OCI-M1 (cell line): ENCODE measurements around the gene ABI3BP.
"Not testable (repeated sequence)": the region's sequence is repeated elsewhere in the genome, so short reads cannot be mapped to it uniquely, and the experiment has no call there.

Source experiments
- DNase-seq: peaks from one replicate; lab custom pipeline; 2025; lab: John Stamatoyannopoulos, UW

ABI3BP gene

DNA sequence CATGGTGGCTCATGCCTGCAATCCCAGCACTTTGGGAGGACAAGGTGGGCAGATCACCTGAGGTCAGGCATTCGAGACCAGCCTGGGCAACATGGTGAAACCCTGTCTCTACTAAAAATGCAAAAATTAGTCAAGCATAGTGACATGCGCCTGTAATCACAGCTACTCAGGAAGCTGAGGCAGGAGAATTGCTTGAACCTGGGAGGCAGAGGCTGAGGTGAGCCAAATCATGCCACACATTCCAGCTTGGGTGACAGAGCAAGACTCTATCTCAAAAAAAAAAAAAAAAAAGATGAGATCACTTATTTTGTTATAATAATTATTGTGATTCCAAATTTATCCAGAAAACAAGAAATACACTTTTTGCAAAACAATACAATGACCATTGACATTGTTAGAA lies 47.1 kb downstream of the ABI3BP start:
- not testable (repeated sequence) for DNase-seq

DNA sequence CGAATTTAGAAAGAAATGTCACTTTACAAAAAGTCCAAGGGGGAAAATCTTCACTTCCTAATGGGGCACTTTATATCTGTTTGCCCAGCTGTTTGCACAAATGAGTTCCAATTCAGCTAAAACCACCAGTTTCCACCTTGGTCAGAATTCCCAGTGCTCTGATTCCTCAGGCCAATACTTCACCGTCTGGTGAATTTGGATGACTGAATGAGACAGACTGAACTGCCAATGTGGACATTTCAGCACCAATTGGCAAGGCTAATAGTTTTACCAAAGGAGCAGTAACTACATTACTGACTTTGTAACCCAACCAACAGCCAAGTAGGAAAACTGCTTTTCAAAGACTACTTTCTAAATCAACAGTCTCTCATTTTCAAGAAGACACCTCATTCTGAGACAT lies 51.8 kb downstream of the ABI3BP start:
- DNase-seq, result no peak

DNA sequence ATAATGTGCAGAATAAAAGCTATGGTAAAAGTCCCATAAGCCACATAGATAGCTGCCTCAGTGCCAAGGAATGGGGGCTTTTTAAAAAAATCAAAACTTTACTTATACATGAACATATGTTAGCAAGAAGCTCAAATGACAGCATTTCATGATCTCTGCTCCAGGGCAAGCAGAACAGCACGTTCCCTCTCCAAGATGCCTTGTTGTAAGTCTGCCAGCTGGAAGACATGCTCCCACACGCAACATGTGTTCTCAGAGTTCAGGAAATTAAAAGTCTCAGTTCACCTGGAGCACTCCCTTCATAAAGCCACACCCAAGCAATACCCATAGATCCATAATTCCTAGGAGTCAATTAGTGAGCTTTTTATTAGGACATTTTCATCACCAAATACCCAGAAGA lies 52.2 kb downstream of the ABI3BP start:
- no peak for DNase-seq

DNA sequence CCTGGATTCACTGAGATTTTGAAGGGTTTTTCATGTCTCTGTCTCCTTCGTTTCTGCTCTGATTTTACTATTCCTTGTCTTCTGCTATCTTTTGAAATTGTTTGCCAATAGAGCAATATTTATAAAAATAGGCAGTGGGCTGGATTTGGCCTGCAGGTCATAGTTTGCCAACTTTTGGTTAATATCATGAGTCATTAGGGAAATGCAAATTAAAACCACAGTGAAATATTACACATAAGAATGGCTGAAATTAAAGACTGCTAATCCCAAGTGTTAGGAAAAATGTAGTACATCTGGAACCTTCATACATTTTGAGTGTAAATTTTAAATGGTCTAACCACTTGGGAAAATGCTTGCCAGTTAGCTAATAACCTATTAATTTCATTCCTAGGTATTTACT lies 56.3 kb downstream of the ABI3BP start:
- DNase-seq, result no peak

DNA sequence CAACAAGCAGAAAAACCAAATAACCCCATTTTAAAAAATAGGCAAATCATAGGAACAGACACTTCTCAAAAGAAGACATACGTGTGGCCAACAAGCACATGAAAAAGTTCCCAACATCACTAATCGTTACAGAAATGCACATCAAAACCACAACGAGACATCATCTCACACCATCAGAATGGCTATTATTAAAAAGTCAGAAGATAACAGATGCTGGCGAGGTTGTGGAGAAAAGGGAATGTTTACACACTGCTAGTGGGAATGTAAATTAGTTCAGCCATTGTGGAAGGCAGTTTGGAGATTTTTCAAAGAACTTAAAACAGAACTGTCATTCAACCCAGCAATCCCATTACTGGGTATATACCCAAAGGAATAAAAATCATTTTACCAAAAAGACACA lies 60.7 kb downstream of the ABI3BP start:
- no peak for DNase-seq

DNA sequence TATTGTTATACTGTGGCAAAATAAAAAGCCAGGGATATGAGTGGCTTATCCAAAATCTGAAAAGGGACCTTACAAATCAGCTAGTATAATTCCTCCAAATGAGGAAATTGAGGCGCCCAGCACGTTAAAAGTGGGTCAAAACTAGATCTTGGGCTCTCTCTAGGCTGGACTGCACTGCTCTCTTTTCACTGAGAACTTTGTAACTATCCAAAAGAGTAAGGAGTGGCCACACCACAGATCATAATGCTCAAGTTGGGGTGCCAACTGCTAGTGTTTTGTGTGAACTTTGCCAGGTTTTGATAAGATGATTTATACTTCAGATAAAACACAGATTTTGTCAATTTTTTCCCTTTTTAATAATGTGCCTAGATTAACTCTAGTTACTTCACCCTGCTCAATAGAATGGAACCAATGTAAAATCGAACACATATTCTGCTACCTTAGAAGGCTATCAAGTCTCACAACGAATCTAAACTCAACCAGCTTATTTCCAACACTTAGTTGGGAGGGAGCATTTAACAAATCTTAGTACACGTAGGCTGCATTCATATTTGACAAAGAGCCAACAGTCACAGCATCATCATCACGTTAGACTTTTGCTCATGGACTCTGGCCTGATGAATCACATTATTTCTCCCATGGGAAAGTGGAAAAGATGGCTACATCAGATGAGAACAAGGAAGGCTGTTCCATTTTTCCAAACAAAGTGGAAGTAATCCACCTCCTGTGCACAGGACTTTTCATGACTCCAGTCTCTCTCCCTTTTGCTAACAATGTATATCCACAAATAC lies 64.4 kb downstream of the ABI3BP start:
- DNase-seq, result no peak

DNA sequence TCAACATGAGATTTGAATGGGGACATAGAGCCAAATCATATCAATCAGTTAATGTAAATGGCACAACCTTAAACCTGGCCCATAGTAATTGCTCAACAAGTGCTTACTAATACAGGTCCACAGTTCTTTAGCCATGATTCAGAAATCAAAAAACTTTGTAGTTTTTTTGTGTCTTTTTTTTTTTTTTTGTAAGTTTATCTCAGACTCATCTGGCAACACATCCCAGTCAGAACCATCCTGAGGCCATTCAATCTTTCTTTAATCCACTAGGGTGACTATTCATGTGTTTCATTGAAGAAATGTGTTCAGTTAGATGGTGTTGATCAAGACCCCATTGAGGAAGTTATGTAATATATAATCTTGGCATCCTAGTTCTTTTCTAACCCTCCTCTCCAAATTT lies 65.4 kb downstream of the ABI3BP start:
- DNase-seq, result no peak

DNA sequence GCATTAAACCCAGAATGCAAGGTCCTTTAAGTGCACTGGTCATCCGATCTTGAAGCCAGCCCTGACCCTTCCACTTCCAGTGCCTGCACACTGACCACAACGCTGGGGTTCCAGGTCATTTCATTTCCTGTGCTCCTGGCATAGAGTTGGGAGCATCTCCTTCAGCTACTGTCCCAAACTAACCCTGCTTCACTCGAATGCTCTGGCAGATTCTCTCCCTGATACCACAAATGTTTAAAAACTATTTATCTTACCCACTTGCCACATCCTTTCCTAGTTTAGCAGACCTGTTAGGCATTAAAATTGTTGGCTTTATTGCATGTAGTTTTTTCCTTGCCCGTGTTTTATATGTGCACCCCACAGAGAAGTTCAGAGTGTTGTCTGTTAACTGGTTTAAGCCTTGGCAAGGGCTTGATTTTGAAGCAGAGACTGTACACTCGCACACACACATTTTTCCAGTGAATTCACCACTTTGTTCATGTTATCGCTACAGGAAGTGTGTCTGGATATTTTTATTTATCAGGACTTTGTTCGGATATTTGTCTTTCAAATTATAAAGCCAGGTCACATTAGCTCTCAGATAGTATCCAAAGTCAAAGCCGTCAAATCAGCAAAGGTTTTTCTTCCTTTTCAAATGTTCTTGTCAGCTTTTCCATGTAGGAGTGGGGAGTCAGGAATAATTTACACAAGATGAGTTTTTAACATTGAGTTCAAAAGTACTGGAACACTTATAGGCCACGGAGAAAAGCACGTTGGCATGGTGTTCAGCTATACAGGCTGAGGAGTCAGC lies 77.3 kb downstream of the ABI3BP start:
- DNase-seq, result no peak

DNA sequence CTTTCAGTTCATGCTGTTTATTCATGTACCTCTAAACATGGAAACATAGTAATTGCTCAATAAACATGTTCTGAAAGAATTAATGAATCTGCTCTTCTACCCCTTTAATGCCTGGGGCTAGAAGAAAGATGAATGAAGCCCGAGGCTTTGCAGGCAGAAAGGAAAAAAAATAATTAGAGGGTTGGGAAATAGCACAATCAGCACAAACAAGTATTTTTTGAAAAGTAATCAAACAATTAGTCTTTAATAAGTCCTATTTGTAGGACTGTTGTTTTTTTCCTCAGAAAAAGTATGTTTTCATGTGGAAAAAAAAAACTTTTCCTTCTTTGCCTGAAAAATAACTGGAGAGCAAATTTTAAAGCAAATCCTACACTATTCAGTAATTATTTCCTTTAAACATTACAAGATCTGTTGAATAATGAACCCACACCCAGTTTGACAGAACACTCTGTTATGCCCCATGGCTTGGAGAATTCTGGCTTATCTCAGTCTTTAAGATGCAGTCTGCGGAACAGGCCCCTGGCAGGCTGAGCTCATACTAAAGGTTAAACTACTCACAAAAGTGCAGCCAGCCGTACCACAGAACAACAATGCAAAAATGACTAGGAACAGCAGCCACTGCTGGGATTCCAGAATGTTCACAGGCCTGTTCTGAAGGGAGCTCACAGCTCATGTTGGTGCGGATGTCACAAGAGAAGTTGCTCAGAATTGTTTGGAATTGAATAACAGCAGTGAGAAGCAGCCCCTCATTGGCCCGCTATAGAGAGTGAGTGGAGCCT lies 79.2 kb downstream of the ABI3BP start:
- no peak for DNase-seq

DNA sequence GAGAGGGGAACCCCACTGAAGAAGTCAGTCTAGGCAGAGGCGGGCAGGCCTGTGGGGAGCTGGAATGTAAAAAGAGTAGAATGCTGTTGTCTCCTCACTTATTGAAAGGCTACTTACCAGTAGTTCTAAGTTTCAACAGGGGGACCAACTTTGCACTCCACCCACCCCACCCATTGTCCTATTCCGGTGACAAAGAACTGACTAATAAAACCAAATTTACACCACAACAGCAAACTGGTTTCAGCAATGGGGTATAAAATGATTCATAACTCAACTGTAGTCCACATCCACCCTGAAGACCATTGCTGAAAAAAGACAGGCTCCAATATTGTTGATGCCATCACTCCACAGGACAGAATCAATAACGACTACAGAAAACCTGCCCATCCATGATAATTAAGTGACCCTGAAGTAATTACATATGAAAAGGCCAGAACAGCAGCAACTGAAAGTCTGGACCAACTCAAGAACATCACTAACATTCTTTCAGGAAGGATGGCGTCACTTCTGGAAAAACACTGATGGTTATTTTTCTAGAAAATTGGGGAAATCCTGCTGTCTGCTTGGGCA lies 80.2 kb downstream of the ABI3BP start:
- DNase-seq, result no peak

DNA sequence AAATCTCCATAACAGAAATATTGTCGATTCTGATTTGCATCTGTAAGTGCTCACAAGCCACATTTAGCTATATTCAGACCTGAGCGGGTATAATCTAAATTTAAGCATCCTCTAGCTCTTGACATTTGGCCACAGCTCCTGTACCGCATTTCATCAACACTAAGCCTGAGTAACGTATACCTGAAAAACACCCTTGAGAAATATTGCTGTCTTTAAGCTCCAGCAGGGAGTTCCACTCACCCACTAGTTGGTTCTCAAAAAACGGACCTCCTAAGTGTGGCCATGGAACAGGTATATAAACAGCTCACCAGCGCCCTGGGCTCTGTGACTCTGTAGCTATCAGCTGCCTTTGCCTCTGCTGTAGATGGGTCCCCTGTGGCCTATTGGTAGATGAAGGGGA lies 80.7 kb downstream of the ABI3BP start:
- DNase-seq, result no peak

DNA sequence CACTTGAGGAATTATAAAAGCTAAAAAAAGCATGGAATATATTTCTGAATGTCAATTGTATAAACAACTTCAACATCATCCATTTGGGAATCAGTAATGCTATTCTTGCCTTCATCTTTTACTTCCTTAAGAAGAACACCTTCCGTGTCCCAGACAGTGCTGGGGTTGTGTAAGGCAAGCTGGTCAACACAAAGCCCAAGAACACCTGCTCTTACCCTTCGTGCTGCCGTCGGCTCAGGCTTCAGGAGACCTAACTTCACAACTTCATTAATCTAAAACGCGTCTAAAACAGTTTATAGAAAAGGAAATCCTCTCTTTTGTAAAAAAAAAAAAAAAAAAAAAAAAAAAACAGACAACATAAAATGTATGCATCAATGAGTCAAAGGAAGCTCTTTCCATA lies 81.3 kb downstream of the ABI3BP start:
- no peak for DNase-seq

DNA sequence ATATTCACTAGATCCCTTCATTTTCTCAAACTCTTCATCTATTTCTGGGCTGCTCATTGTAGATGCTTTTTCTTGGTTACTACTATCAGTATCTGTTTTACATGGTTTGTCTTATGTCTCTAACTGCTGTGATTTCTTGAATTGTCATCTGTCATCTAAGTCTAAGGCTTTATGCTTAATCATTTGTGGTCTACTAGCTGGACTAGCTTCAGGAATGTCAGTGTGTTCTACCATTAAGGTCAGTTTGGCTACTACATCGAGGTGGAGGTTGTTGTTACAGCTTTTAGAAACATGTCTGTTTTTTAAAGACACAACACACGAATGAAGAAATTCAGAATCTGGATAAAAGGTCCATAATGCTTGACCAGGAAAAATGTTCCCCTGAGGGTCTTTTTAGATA lies 82.2 kb downstream of the ABI3BP start:
- no peak for DNase-seq

DNA sequence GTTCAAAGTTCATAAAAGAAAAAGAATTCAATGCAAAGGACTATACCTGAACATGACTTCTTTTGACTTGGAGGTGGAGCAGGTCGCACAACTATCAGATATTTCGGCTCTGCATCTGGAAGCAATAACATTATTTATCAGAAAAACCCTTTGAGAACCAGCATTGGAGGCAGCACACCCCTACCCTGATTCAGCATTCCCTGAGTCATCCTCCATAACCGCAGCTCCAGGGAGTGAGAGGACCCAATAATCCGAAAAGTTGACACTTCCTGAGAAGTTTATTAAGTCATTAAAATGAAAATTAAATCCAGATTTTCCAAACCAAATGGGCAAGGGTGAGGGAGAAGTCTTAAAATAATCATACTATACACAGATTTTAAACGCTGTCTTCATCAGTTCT lies 90.6 kb downstream of the ABI3BP start:
- DNase-seq, result peak; percentile 27

DNA sequence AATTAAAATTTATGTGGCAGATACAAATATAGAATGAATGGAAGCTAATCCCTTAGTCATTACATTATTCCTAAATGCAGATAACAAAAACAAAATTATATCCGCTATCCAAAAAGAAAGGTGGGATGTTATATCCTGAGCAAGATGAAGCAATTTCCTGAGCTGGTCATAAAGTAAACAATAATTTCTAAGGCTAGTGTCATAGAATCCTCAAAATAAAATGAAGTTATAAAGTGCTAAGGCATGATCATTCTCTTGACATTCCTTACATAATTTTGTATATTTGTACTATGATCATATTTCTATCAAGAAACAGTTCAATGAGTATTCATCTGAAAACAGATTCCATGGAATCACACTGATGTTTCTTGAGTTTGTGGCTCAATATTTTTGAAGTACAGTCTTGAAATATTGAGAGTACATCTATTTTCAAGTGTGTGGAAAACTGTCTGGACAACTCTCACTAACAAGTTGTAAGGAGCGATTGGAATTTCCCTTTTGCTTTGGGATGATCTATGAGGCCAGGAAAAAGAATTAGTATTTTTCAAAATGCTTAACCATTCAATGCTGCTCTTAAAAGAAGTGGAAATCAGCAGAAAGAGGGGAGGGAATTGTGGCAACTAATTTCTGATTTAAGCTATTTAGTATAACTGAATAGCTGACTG lies 92.4 kb downstream of the ABI3BP start:
- DNase-seq, result no peak

DNA sequence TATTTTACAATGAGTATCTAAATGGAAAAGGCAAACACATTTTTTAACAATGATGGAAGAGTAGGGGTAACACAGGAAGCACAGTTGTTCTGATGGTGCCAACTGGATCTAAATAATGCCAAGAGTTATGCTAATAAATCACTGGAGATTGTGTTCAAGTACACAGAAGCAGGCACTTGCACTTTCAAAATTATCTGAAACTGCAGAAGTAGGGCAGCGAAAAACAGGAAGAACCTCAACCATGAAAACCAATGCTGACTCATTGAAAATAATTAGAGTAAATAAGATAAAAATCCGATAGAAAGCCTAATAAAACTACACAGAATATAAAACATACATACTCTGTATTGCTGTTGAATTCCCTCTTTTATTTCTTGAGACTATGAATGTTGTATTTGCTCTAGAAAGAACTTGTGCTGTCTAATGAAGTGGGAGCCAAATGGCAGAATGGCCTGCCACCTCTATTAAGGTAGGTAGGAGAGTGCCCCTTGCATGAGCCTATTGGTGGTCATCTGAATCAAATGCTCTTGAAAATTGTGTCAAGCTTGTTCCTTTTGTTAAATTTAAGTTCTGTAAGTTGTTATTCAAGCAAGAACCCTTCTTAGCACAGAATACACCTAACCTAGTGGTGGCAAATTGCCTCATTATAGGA lies 93.7 kb downstream of the ABI3BP start:
- DNase-seq, result peak; percentile 74

DNA sequence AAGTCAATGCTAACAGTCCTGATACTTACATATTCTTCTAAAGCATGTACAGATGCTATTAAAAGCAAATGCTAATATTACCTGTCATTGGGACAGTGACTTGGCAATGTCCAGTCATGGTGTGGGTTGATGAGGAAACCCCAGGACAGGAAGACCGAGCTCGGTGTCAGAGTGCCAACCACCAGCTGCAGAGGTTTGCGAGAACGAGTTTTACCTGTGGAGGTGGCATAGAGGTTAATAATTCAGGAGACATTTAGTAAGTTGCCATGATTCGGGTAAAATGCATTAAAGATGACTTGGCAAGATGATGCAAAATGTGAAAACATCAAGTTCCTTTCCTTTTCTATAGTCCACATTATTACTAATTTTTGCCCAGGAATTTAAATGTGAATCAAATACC lies 94.5 kb downstream of the ABI3BP start:
- no peak for DNase-seq

DNA sequence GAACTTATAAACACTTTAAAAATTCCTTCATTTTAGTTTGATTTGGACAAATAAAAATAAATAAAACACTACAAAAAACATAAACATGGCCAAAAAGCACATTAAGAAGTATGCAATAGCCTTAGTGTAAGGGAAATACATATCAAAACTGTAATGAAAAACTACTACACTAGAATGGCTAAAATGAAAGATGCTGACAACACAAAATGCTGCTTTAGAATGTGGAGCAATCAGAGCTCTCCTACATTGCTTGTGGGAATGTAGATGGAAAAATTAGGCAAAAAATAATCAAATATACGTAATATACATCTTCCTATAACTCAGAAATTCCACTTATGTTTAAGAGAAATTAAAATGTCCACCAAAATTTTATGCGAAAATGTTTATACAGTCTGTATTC lies 96.2 kb downstream of the ABI3BP start:
- DNase-seq, result no peak

DNA sequence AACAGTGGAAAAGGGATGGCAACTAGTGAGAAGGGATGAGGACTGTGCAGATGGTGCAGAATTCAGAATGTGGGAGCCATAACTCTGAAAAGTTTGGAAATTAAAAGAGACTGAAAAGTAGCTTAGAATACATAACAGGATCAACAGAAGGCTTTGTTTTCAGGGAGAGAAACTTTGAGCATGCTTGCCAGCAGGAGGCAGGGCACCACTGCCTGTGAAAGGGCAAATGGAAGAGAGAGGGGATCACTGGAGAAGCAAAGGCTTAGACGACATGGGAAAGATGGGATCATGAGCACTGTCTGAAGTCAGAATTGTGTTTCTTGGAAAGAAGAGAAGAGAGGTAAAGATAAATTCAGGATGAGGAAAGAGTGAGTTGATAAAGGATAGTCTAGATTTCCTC lies 99.6 kb downstream of the ABI3BP start:
- peak; percentile 48 for DNase-seq

DNA sequence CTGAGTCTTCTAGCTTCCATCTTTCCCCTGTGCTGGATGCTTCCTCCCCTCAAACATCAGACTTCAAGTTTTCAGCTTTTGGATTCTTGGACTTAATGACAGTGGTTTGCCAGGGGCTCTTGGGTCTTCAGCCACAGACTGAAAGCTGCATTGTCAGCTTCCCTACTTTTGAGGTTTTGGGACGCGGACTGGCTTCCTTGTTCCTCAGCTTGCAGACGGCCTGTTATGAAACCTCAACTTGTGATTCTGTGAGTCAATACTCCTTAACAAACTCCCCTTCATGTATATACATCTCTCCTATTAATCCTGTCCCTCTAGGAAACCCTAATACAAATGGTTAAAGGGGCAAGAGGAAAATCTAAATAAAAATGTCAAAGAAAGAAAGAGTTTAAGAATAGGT lies 100.1 kb downstream of the ABI3BP start:
- DNase-seq, result peak; percentile 41

DNA sequence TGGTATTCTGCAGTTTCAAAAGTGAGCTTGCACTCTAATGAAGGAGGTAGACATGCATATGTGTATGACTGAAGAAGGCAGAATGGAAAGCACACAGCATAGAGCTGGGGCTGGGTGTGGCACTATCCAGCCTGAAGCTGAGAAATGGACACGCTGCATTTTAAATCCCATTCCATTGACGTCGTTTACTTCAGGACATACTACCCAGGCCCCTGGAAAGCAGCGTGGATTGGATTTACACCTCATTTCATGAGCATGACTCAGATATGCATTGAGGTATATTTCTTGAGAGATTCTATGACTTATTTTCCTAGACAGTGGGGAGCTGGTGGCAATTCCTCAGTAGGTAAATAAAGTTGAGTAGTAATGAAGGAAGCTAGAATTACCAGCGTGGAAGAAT lies 101.4 kb downstream of the ABI3BP start:
- DNase-seq, result no peak
